DMS53 treated with DMSO at 0.1 percent for 48 hours (cell line): Measurements from ENCODE around the gene CCDC91.
A peak's percentile ranks its signal among the peaks of the same experiment; 100 is the strongest.
"Not testable (repeated sequence)": the region's sequence is repeated elsewhere in the genome, so short reads cannot be mapped to it uniquely, and the experiment has no call there.

Experiments
- DNase-seq: peaks from one replicate; lab custom pipeline; 2025; ENCODE audit not compliant: unreplicated experiment; lab: John Stamatoyannopoulos, UW

The CCDC91 gene

DNA sequence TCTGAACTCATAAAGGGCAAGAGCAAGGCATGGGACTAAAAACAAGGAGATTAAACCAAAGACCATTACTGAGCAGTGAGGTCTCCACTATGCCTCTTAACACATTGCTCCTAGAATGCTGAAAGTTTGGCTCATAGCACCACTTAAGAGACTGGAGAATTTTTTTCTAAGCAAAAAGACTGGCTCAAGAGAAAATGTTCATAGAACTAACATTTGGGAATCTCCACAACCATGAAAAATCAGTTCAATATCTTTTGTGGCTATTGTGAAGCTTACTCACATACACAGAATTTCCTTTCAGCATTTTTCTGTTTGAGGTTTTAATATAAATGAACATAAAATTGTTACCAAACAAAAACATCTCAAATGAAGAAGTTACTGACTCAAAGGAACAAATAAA is 255.8 kb downstream of the CCDC91 start:
- DNase-seq = no peak

DNA sequence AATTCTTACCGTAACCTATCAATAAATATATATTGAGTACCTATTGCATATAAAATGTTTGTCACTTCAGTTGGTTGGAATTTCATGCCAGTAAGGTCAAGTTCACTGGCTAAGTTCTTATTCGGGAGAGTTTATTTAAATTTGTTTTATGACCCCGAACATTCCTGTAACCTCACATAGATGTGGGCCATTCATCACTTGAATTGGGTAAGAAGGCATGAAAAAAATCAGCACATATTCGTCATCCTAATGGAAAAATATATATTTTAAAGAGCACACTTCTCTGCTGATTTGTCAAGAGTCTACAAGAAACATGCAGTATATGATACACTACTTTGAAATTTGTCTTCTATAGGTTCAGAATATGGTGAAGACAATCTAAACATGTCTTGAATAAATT is 263.4 kb downstream of the CCDC91 start:
- no peak for DNase-seq

DNA sequence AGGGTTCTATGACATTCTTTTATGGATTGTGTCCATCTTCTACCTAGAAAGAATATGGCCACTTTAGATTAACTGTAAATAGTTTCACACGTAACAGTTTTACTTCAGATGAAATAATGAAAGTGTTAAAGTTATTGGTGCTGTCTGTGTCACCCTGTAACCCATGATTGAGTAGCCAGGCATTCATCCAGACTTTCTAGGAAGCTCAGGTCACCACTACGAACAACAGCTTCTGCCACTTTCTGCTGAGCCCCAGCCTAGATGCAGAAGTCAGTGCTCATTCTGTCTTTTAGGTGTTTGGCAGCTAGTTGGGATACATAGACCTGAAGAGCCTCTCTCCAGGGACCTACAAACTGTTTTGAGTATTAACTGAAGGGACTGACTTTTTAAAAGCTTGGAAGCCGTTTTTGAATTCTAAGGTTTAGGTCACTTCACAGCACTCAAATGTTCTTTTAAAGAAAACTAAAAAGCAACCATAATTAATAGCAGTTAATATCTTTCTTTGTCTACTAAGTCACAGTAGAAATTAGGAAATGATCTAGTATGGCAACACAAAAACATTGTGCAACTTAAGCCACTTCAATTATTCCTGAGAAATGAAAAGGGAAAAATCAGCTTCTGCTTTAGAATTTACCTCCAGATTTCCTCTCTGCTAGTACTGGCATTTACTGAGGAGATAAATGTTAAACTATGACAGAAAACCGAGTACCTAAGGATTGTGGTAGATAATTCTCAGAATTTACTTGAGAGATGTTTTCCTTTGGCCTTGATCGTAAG is 266.9 kb downstream of the CCDC91 start:
- DNase-seq = no peak

DNA sequence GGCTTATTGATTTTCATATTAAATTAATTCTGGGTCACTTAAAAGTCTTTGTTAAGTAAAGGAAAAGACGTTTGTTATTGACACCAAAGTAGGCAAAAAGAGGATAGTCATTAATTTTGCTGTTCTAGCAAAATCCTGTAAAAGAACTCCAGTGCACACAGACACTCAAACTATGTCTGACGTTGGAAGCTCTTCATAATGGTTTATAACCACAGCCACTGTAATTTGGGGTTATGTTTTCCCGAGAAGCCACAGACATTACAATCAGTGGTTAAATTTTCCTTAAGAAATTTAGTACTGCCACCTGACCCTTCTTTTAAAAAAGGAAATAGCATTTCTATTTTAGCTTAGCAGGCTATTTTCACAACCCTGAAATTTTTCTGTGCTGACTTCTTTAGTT is 267.5 kb downstream of the CCDC91 start:
- DNase-seq = no peak

DNA sequence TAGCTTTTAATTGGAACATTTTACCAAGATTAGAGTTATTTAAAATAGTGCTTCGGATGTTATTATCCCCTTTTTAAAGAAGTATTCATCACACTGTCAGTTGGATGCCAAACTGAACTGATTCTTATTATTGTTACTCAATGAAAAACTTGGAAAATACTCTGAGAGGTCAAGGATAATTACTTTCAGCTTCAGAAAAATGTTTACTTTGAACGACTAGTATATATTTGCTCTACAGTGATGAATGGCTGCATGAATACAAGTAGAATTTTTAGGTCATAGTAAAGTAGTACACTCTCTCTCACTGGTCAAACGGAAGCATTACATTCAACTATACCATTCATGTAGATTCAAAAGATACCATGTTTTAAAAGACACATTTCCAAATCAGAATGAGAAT is 269.2 kb downstream of the CCDC91 start:
- no peak for DNase-seq

DNA sequence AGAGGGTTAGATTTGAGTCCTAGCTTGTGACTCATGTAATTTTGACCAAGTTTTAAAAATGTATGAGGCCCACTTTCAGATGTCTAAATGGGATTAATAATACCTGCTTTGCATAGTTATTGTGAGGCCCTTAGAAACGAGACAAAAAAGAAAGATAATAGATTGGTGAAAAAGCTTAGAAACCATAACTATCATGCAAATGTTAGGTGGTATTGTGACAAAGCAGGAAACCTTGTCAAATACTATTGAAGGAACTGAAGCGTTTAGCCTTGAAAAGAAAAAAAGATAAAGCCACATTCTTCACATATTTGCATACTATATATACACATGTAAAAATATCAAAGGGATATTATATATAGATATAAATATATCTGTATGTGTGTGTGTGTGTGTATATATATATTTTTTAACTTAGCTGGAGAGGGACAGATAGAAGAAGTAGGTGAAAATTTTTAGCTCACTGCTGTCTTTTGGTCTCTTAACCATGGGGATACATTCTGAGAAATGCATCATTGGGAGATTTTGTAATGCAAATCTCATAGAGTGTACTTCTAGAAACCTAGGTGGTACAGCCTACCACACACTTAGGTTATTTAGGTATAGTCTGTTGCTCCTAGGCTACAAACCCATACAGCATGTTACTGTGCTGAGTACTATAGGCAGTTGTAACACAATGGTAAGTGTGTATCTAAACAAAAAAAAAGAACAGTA is 270.3 kb downstream of the CCDC91 start:
- DNase-seq = no peak

DNA sequence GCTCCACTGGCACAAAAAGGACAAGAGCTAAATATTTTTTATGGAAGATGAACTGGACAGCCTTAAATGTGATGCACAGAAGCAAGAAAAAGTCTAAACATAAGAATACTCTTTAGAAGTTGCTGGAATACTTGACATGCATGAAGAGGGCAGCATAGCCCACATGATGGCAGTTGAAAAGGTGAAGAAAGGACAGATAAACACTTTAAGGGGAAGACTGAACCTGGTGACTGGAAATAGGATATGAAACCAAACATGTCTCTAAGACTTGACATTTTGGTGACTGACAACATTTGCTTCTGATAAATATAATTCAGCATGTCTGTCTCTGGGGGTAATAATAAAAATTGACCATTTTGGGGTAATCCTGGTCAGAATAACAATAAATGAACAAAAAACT is 273.1 kb downstream of the CCDC91 start:
- DNase-seq = no peak

DNA sequence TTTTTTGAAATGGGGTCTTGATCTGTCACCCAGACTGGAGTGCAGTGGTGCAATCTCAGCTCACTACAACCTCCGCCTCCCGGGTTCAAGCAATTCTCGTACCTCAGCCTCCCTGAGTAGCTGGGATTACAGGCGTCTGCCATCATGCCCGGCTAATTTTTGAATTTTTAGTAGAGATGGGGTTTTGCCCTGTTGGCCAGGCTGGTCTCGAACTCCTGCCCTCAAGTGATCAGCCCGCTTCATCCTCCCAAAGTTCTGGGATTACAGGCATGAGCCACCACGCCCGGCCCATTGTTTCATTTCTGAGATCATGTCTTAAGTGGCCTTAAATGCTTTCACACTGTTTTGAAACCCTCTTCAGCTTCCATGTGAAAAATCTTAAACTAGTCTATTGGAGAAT is 281.5 kb downstream of the CCDC91 start:
- not testable (repeated sequence) for DNase-seq

DNA sequence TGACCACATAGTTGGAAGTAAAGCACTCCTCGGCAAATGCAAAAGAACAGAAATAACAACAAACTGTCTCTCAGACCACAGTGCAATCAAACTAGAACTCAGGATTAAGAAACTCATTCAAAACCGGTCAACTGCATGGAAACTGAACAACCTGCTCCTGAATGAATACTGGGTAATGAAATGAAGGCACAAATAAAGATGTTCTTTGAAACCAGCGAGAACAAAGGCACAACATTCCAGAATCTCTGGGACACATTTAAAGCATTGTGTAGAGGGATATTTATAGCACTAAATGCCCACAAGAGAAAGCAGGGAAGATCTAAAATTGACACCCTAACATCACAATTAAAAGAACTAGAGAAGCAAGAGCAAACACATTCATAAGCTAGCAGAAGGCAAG is 285.9 kb downstream of the CCDC91 start:
- DNase-seq = not testable (repeated sequence)

DNA sequence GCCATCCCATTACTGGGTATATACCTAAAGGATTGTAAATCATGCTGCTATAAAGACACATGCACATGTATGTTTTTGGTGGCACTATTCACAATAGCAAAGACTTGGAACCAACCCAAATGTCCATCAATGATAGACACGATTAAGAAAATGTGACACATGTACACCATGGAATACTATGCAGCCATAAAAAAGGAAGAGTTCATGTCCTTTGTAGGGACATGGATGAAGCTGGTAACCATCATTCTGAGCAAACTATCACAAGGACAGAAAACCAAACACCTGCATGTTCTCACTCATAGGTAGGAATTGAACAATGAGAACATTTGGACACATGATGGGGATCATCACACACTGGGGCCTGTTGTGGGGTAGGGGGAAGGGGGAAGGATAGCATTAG is 288.8 kb downstream of the CCDC91 start:
- DNase-seq = not testable (repeated sequence)

DNA sequence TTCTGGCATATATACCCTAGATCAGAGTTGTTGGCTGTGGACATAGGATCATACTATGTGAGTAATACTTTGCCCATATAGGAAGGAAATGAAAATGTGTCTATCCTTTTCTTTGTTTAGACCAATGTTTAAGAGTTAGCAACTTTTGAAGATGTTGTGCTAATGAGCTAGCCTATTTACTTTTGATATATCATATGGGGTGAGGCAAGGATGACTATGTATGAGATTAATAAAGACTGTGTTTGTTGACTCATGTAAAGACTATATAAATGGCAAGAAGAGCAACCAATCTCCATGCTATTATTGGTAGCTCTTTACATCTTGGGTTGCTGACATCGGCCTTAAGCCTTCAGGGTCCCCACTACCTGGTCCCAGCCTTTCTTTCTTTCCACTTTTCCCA is 289.4 kb downstream of the CCDC91 start:
- DNase-seq = no peak

DNA sequence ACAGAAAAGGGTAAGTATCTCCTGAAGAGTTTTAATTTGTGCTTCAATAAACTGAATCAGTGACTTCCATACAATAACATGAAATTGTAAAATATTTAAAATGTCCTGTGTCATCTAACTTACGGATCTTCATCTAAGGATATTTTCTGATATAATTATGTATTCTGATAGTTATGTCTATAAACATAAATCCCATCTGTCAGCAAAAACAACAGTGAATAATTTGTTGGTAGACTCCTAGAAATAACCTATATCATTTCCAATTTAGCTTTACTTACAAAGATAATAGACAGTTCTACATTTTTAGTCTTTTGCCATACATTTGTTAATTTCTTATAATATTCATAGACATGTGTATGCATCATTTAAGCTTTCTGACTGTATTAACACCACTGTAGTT is 293.9 kb downstream of the CCDC91 start:
- no peak for DNase-seq

DNA sequence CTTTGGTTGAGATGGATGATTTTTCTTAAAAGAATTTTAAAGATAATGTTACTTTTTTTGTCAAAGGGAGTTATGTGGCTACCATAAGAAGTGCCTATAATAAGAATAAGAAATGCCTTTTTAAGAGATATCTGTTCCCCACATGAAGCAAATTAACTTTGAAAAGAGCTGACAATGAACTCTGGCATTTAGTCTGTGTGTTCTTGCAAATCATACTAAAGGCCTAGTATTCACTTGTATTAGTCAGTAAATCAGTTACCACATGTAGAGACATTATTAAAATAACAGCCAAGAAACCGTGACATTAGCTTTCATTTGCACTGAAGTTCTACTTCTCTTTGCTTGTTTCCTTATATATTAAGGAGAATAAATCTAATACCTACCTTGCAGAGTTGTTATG is 296.3 kb downstream of the CCDC91 start:
- DNase-seq = no peak

DNA sequence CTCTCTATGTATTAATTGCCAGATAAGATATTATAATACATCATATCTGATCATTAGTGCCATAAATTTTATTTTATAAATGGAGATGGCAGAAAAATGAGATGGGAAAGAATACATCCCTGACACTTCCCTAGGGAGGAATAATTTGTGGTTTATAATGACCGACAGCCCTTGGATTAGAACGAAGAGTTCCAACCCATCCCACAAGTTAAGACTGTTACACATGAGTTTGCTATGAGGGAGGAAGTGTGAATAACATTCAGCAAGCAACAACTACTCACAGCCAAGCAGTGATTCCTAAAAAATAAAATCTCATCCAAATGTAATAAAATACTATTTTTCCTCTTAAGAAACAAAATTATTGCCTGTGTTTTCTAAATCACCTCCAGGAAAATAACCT is 299.0 kb downstream of the CCDC91 start:
- DNase-seq = no peak

DNA sequence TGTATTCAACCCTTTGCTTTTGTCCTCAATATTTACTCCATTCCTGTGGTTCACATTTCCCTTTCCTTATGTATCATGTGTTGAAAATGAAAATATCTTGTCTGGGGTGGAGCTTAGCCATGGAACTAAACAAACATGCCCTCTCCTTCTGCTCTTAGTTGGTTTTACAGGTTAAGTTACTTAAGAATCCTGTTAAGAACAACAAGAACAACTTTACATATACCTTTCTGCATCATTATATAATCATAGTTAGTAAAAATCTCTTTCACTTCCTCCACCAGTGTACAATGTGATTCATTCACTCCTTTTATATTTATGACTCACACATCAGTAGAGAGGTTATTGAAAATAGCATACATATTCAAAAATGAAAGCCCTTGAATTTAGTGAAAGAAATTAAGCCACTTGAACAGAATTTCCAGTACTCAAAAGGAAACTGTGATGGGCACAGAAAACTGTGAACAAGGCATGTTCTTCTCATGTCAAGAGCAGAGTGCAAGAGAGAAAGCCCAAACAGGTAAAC is 307.7 kb downstream of the CCDC91 start:
- peak; percentile 70 for DNase-seq

DNA sequence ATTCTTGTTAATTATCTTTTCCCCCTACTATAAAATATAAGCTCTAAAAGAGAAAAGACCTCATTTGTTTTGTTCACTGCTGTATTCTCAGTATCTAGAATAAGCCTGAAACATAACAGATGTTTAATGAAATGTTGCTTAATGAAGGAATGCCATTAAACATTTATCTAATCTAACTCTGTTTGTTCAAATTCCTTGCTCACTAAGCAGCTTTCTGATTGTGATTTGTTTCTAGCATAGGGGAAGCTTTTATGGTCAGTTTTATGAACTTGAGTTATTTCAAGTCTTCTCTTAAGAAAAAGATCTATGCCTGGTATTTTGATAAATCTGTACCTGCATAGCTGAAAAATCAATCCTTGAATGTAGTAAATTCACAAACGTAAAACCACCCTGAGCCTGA is 308.6 kb downstream of the CCDC91 start:
- DNase-seq = no peak

DNA sequence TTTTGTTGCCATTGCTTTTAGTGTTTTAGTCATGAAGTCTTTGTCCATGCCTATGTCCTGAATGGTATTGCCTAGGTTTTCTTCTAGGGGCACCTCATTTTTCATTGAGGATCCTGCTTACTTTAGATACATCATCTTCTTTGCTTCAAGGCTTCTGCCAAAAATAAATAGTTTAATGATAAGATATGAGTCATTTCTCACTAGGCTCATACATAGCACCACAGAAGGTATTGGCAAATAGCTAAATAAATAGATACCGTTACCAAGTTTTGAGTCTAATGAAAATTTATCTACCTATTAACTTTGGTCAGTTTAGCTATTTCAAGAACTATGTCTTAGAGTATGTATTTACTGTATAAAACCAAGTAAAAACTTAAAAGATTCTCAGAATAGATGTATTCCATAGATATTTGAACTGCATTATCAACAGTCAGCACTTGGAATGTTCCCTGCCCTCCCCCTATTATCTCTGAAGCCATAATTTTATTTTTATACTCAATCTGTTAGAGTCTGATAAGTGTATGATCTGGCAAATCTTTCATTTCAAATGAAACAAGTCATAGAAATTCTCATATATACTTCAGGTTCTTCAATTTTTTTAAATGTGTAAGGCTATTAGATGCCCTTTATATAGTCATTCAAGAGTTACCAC is 310.2 kb downstream of the CCDC91 start:
- DNase-seq = no peak

DNA sequence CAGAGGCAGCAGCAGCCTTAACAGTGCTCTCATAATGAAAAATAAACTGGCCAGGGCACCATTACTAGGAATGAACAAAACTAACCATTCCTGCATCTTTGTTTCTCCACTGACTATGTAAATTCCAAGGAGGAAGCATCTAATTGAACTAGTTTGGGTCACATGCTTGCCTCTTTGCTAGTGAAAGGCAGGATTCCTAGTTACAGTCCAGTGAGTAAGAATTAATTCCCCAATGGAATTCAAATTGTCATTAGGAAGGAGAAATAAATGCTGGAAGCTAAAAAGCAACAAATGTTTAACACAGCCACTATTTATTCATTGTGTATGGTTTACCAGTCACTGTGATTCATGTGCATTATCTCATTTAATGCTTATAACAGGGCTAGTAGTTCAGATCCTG is 316.0 kb downstream of the CCDC91 start:
- DNase-seq = no peak

DNA sequence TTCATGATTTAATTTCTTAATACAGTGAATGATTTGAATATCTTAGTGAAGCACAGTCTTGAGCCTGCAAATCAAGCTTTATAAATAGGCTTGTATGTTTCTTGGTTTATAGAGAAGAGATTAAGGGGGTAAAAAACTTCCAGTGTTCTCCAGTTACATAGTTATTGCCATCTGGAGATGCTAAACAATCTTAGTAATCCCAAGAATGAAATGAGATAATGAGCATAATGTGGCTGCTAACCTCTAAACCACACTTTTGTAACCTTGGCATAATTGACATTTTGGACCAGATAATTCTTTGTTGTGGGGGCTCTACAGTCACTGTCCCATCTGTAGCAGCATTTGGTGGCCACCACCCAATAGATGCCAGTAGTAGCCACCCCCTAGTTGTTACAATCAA is 316.8 kb downstream of the CCDC91 start:
- no peak for DNase-seq

DNA sequence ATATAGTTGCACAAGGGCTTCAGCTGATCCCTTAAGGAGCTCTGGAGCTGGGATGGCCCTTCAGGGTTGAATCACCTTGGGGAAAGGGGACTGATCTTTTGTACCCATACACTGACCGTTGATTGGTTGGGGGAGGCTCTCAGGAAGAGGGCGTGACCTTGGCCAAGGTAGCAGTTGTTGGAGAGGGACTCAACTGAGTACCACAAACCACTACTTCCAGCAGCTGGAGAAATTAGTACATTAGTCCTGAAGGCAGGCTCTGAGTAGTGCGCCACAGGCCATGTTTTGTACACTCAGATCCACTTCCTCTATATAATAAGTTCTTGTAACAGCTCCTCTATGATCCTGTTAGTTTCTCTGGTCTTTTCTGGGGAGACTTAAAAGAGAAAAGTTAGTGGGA is 317.6 kb downstream of the CCDC91 start:
- DNase-seq = no peak

DNA sequence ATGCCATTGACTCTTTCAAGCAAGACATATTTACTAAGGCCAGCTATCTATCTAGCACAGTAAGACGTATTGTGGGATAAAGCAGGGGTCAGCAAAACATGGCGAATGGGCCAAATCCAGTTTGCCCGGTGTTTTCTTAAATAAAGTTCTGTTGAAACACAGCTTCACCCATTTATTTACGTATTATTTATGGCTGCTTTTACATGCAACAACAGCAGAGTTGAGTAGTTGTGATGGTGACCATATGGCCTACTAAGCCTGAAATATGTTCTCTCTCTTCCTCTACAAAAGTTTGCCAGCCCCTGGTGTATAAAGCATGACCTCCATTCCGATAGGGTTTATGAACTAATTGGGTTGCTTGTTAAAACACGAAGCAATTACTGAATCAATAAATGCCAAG is 322.1 kb downstream of the CCDC91 start:
- no peak for DNase-seq

DNA sequence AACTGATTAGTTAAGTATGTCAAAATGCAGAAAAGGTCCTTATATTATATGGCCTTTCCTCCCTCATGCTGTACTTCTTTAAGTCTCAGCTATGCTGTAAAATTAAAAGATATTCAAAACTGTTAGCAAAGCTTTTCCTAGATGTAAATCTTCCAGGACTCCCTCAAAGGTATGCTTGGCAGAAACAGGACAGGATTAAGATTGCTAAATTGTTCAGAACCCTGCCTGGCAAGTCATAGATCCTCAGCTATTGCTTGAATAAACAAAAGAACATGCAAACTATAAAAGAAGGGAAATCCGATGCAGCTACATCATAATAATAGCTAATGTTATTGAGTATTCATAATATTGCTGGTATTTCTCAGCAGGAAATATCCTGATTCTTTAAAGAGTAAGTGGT is 322.6 kb downstream of the CCDC91 start:
- DNase-seq = no peak
